HepG2 (cell line): ENCODE results near the gene TOGARAM1. TPM values are rescaled to one million over a fixed set of nuclear protein-coding genes. Genes with fewer than 3 reads are reported as not detected.
A peak's percentile ranks its signal among the peaks of the same experiment; 100 is the strongest.

ENCODE experiments used
- ARNT ChIP-seq: fragments of 450-650 bp; IDR thresholded peaks from 2 replicates; pipeline ENCODE4 v1.6.1; 2017
- BHLHE40 ChIP-seq: IDR thresholded peaks from 2 replicates; pipeline ENCODE4 v1.6.1; 2011; ENCODE audit warnings: low read length, improper control_type of control experiment
- CAMTA2 ChIP-seq: sonication (generic); formaldehyde crosslinking; IDR thresholded peaks from 2 replicates; pipeline ENCODE4 v1.4.0; 2020; ENCODE audit warnings: mild to moderate bottlenecking, missing genetic modification reagents, borderline replicate concordance
- DNMT3B ChIP-seq: conservative IDR thresholded peaks from 2 replicates; pipeline ENCODE4 v1.6.1; 2016; ENCODE audit warnings: missing biosample characterization, control low read depth
- DPF2 ChIP-seq: sonication (generic); formaldehyde crosslinking; IDR thresholded peaks from 2 replicates; pipeline ENCODE4 v1.4.0; 2020; ENCODE audit warnings: mild to moderate bottlenecking, low read depth, missing genetic modification reagents, borderline replicate concordance
- GABPA ChIP-seq, 2 experiments: IDR thresholded peaks; 2 replicates each; pipeline ENCODE4 v1.6.1; 2011 to 2016; ENCODE audit warnings: low read depth in 2 of 2, low read length in 1 of 2, missing biosample characterization in 1 of 2, missing genetic modification characterization in 1 of 2
- JUNB ChIP-seq: sonication (generic); formaldehyde crosslinking; IDR thresholded peaks from 2 replicates; pipeline ENCODE4 v1.8.0; 2022; ENCODE audit warnings: missing genetic modification reagents, mild to moderate bottlenecking, borderline replicate concordance
- NFE2L1 ChIP-seq: sonication (generic); formaldehyde crosslinking; IDR thresholded peaks from 2 replicates; pipeline ENCODE4 v1.4.0; 2020; ENCODE audit warnings: missing genetic modification reagents, mild to moderate bottlenecking, borderline replicate concordance
- NRL ChIP-seq: sonication (generic); formaldehyde crosslinking; IDR thresholded peaks from 2 replicates; pipeline ENCODE4 v1.5.0; 2020; ENCODE audit warnings: missing genetic modification reagents, mild to moderate bottlenecking, moderate library complexity, borderline replicate concordance
- ONECUT2 ChIP-seq: sonication (generic); formaldehyde crosslinking; IDR thresholded peaks from 2 replicates; pipeline ENCODE4 v1.4.0; 2020; ENCODE audit warnings: missing genetic modification reagents
- RCOR2 ChIP-seq: IDR thresholded peaks from 2 replicates; pipeline ENCODE4 v1.6.1; 2016; ENCODE audit warnings: missing biosample characterization, missing genetic modification reagents
- SOX6 ChIP-seq, 2 experiments: fragments of 450-650 bp in 1 of 2; sonication (generic) in 1 of 2; formaldehyde crosslinking in 1 of 2; IDR thresholded peaks; 2 replicates each; pipeline versions ENCODE4 v1.4.0 to v1.6.1; 2017 to 2020; ENCODE audit warnings: antibody characterized with exemption in 1 of 2, mild to moderate bottlenecking in 1 of 2, missing genetic modification reagents in 1 of 2
- TRIM24 ChIP-seq: sonication (generic); formaldehyde crosslinking; IDR thresholded peaks from 2 replicates; pipeline ENCODE4 v1.8.0; 2022; ENCODE audit warnings: mild to moderate bottlenecking, missing genetic modification reagents
- ZMYM2 ChIP-seq: sonication (generic); formaldehyde crosslinking; IDR thresholded peaks from 2 replicates; pipeline ENCODE4 v1.8.0; 2022; ENCODE audit warnings: mild to moderate bottlenecking, missing genetic modification reagents
- ZNF350 ChIP-seq: sonication (generic); formaldehyde crosslinking; IDR thresholded peaks from 2 replicates; pipeline ENCODE4 v1.4.0; 2020; ENCODE audit warnings: mild to moderate bottlenecking, low read depth, missing genetic modification reagents, borderline replicate concordance
- ZNF530 ChIP-seq: sonication (generic); formaldehyde crosslinking; IDR thresholded peaks from 2 replicates; pipeline ENCODE4 v1.5.0; 2020; ENCODE audit warnings: low read depth, mild to moderate bottlenecking, missing genetic modification reagents
- ZNF629 ChIP-seq: sonication (generic); formaldehyde crosslinking; conservative IDR thresholded peaks from 2 replicates; pipeline ENCODE4 v1.5.0; 2020; ENCODE audit warnings: missing genetic modification reagents
- polyA plus RNA-seq, 8 experiments: library from polyadenylated mRNA; depleted of rRNA in 3 of 8; stranded (reverse) in 7 of 8; unstranded in 1 of 8; fragments of >200 nt; fragmentation: Illumina TruSeq in 4 of 8; extraction: Trizol in 4 of 8; gene quantifications; 2 replicates each; pipeline versions ENCODE4 v1.2.1 to v1.2.3, GENCODE V29; 2011 to 2016; ENCODE audit warnings: low read depth in 4 of 8, missing spikeins in 1 of 8, mixed read lengths in 1 of 8; ENCODE audit not compliant: insufficient read depth in 1 of 8
- total RNA-seq, 5 experiments: library from RNA; depleted of rRNA; stranded (reverse); fragments of >200 nt; fragmentation: Illumina TruSeq; extraction: Trizol; gene quantifications; 2 replicates each; pipeline ENCODE4 v1.2.3, GENCODE V29; 2016; ENCODE audit warnings: low read depth in 1 of 5
- TF ChIP-seq, protein P1 (sequence below): sonication (generic); formaldehyde crosslinking; IDR thresholded peaks from 2 replicates; pipeline ENCODE4 v1.8.1; 2023; ENCODE audit warnings: missing genetic modification reagents, inconsistent platforms, borderline replicate concordance
- TF ChIP-seq, protein P2 (sequence below): sonication (generic); formaldehyde crosslinking; IDR thresholded peaks from 2 replicates; pipeline ENCODE4 v1.8.0; 2023; ENCODE audit warnings: mild to moderate bottlenecking, missing genetic modification reagents
- TF ChIP-seq, protein P3 (sequence below): sonication (generic); formaldehyde crosslinking; IDR thresholded peaks from 2 replicates; pipeline ENCODE4 v1.4.0; 2020; ENCODE audit warnings: mild to moderate bottlenecking, missing genetic modification reagents
- TF ChIP-seq, protein P4 (sequence below): sonication (generic); formaldehyde crosslinking; IDR thresholded peaks from 2 replicates; pipeline ENCODE4 v1.8.0; 2022; ENCODE audit warnings: mild to moderate bottlenecking, missing genetic modification reagents, moderate library complexity

TOGARAM1 gene
- total and polyA plus RNA-seq, 2 of the 13 experiments (the other 11 are each of a cell fraction or from before 2014, with no cell fraction given), result 5.6 to 9.8 TPM

DNA sequence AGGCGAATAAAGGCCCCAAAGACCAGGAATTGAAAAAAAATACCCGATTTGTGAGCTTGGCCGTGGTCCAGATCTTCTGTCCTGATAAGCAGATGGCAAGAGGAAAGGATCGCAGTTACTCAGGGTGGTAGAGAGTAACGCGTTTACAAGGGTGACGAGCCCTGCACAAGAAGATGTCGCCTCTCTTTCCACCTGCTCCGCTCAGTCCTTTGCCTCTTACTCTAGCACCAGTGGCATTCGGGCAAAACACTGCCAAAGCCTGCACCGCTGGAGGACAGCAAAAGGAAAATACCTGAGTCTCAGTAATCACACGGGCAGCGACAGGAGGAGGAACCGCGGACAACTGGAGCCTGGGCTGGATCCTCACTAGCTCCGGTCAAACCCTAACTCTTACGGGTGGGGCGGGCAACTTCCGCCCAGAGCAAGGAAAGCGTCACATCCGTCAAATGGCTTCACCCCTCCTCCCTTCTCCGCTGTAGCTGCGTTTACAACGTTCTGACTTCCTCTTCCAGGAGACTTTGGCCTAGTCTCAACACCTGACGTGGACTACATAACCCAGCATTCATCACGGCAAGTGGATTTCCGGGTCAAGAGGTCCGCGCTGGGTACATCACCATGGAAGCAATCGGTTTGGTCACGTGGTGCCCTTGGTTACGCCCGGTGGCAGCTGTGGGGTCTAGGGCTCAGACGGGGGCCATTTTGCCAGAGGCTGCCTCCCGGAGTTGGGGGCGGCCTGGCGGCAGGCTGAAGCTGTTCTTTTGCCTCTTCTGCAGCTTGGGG lies at the start of gene TOGARAM1, which contains the start of gene KLHL28 (continued):
- TF ChIP-seq, protein P1, sequence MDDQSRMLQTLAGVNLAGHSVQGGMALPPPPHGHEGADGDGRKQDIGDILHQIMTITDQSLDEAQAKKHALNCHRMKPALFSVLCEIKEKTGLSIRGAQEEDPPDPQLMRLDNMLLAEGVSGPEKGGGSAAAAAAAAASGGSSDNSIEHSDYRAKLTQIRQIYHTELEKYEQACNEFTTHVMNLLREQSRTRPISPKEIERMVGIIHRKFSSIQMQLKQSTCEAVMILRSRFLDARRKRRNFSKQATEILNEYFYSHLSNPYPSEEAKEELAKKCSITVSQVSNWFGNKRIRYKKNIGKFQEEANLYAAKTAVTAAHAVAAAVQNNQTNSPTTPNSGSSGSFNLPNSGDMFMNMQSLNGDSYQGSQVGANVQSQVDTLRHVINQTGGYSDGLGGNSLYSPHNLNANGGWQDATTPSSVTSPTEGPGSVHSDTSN (CRISPR knock-in tag), result no peak
- TF ChIP-seq DPF2 (CRISPR knock-in tag) (no peak), DNMT3B (CRISPR knock-in tag) (0 out of 2 replicates have a peak, but pooled peaks have one; percentile 69), GABPA (IDR thresholded peaks at IDR 0.05; ENCODE audit: low read depth, low read length) (peak; percentile 91), GABPA (CRISPR knock-in tag; IDR thresholded peaks at IDR 0.05; ENCODE audit: low read depth) (peak; percentile 99), ZNF530 (no peak), NRL (peak; percentile 71; the same call in 1 of the 2 replicates), SOX6 (IDR thresholded peaks at IDR 0.05) (no peak), SOX6 (CRISPR knock-in tag; IDR thresholded peaks at IDR 0.05) (peak; percentile 69; the same call in 1 of the 2 replicates), ZNF350 (CRISPR knock-in tag) (no peak; the same call in 1 of the 2 replicates), ZNF629 (CRISPR knock-in tag) (no peak), BHLHE40 (peak; percentile 58), ONECUT2 (no peak), TRIM24 (CRISPR knock-in tag) (no peak), CAMTA2 (no peak), RCOR2 (CRISPR knock-in tag) (no peak), ZMYM2 (CRISPR knock-in tag) (no peak), NFE2L1 (CRISPR knock-in tag) (no peak), JUNB (no peak), ARNT (no peak)
- TF ChIP-seq, protein P2, sequence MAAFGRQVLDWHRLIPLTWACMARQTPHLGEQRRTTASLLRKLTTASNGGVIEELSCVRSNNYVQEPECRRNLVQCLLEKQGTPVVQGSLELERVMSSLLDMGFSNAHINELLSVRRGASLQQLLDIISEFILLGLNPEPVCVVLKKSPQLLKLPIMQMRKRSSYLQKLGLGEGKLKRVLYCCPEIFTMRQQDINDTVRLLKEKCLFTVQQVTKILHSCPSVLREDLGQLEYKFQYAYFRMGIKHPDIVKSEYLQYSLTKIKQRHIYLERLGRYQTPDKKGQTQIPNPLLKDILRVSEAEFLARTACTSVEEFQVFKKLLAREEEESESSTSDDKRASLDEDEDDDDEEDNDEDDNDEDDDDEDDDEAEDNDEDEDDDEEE (CRISPR knock-in tag), result no peak
- TF ChIP-seq, protein P3, sequence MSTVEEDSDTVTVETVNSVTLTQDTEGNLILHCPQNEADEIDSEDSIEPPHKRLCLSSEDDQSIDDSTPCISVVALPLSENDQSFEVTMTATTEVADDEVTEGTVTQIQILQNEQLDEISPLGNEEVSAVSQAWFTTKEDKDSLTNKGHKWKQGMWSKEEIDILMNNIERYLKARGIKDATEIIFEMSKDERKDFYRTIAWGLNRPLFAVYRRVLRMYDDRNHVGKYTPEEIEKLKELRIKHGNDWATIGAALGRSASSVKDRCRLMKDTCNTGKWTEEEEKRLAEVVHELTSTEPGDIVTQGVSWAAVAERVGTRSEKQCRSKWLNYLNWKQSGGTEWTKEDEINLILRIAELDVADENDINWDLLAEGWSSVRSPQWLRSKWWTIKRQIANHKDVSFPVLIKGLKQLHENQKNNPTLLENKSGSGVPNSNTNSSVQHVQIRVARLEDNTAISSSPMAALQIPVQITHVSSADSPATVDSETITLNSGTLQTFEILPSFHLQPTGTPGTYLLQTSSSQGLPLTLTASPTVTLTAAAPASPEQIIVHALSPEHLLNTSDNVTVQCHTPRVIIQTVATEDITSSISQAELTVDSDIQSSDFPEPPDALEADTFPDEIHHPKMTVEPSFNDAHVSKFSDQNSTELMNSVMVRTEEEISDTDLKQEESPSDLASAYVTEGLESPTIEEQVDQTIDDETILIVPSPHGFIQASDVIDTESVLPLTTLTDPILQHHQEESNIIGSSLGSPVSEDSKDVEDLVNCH, result no peak
- TF ChIP-seq, protein P4, sequence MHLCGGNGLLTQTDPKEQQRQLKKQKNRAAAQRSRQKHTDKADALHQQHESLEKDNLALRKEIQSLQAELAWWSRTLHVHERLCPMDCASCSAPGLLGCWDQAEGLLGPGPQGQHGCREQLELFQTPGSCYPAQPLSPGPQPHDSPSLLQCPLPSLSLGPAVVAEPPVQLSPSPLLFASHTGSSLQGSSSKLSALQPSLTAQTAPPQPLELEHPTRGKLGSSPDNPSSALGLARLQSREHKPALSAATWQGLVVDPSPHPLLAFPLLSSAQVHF, result no peak
